ENCODE measurements around the gene LSG1. TPM values are rescaled to one million over a fixed set of nuclear protein-coding genes. Genes with fewer than 3 reads are reported as not detected.

LSG1 gene
- total and polyA plus RNA-seq, 9 donors: 26.8 to 46.6 (median 31.5) TPM

- no peaks in the 10 kb centered on the region for H3K9me3 ChIP-seq
- peaks cover 17% of the 10 kb centered on the region for H3K4me1 ChIP-seq (ENCODE audit: insufficient read depth)
- intact Hi-C loops (cut with DNase I): loop anchor here in 3 of 4 donors (2.0 to 10.0 kb wide), 6 partner anchors 418 to 838 kb away; no protein-coding TSS in a partner anchor
- peak overlapping the region in 1 of 2 donors; percentile 5 for H3K27ac ChIP-seq
- peak; percentile 28 to 73 (median 55) for DNase-seq
- no peaks in the 10 kb centered on the region for H3K36me3 ChIP-seq
- WGBS, 3 donors: 1 to 5% (median 1%) methylated on average over 62 to 86 of the region's 86 CpGs
- no peaks in the 10 kb centered on the region for H3K27me3 ChIP-seq
- peak overlapping the region; percentile 55 for H3K4me3 ChIP-seq
- TF ChIP-seq CTCF (IDR thresholded peaks at IDR 0.05): no peak
- TF ChIP-seq POLR2A (IDR thresholded peaks at IDR 0.05): no peak
- no peak for TF ChIP-seq EP300 (IDR thresholded peaks at IDR 0.05)
These were observed 15.0 kb upstream of the LSG1 start for GRCh38 chr3:194686816-194687637.

GRCh38 chr3:194686414-194686815, 14.4 kb upstream of the LSG1 start:
- Histone ChIP-seq H3K9me3 (no peaks in the 10 kb centered on the region), H3K36me3 (no peaks in the 10 kb centered on the region), H3K4me1 (ENCODE audit: insufficient read depth) (peaks cover 17% of the 10 kb centered on the region), H3K27ac (no peak overlapping the region), H3K27me3 (no peaks in the 10 kb centered on the region), H3K4me3 (peak overlapping the region; percentile 55)
- intact Hi-C loops (cut with DNase I): loop anchor here in 3 of 4 donors (2.0 to 10.0 kb wide), 6 partner anchors 418 to 838 kb away; no protein-coding TSS in a partner anchor
- WGBS, 3 donors: 0 to 1% (median 0%) methylated on average over 25 to 29 of the region's 29 CpGs
- TF ChIP-seq POLR2A (IDR thresholded peaks at IDR 0.05): no peak
- TF ChIP-seq EP300 (IDR thresholded peaks at IDR 0.05): no peak
- no peak for TF ChIP-seq CTCF (IDR thresholded peaks at IDR 0.05)
- no peak for DNase-seq

GRCh38 chr3:194685718-194686413, 13.9 kb upstream of the LSG1 start, which contains the start of gene FAM43A:
FAM43A (plus strand) TSS chr3:194685883; CDS start chr3:194686827, 944 bp downstream.
- DNase-seq: peak; percentile 89 to 94 (median 91)
- Histone ChIP-seq H3K4me1 (ENCODE audit: insufficient read depth) (peaks cover 17% of the 10 kb centered on the region), H3K27me3 (no peaks in the 10 kb centered on the region), H3K27ac (peak within 1 kb of the TSS in 1 of 2 donors; percentile 17), H3K4me3 (peak within 1 kb of the TSS; percentile 55), H3K36me3 (no peaks in the 10 kb centered on the region), H3K9me3 (no peaks in the 10 kb centered on the region)
- TF ChIP-seq CTCF (IDR thresholded peaks at IDR 0.05): peak in 2 of 3 donors; percentile 32 to 33
- TF ChIP-seq POLR2A (IDR thresholded peaks at IDR 0.05): peak; percentile 97
- no peak for TF ChIP-seq EP300 (IDR thresholded peaks at IDR 0.05)
- intact Hi-C loops (cut with DNase I): loop anchor here in 3 of 4 donors (2.0 to 10.0 kb wide), 6 partner anchors 419 to 839 kb away; no protein-coding TSS in a partner anchor
- WGBS, 3 donors: 0% methylated on average over 57 to 70 of the region's 70 CpGs

- peak overlapping the region; percentile 55 for H3K4me3 ChIP-seq
- H3K36me3 ChIP-seq: no peaks in the 10 kb centered on the region
- TF ChIP-seq EP300 (IDR thresholded peaks at IDR 0.05): no peak
- no peak for TF ChIP-seq POLR2A (IDR thresholded peaks at IDR 0.05)
- no peak for TF ChIP-seq CTCF (IDR thresholded peaks at IDR 0.05)
- no peak for DNase-seq
- 43 to 50% (median 43%) methylated on average over 13 of the region's 13 CpGs for WGBS, 3 donors
- H3K4me1 ChIP-seq (ENCODE audit: insufficient read depth): peaks cover 17% of the 10 kb centered on the region
- intact Hi-C loops (cut with DNase I): loop anchor here in 3 of 4 donors (5.0 to 10.0 kb wide), 5 partner anchors 420 to 840 kb away; no protein-coding TSS in a partner anchor
- H3K9me3 ChIP-seq: no peaks in the 10 kb centered on the region
- no peak overlapping the region for H3K27ac ChIP-seq
- H3K27me3 ChIP-seq: no peaks in the 10 kb centered on the region
These were observed 13.2 kb upstream of the LSG1 start for GRCh38 chr3:194685065-194685717.
